GM19397 (cell line): Measurements from ENCODE around the gene FOXP1.

Experiments
- ATAC-seq: cut with Tn5 transposase; IDR thresholded peaks from one replicate; pipeline ENCODE4 v1.9.1; 2021; ENCODE audit warnings: mild to moderate bottlenecking, moderate library complexity; ENCODE audit not compliant: unreplicated experiment

Gene FOXP1

DNA sequence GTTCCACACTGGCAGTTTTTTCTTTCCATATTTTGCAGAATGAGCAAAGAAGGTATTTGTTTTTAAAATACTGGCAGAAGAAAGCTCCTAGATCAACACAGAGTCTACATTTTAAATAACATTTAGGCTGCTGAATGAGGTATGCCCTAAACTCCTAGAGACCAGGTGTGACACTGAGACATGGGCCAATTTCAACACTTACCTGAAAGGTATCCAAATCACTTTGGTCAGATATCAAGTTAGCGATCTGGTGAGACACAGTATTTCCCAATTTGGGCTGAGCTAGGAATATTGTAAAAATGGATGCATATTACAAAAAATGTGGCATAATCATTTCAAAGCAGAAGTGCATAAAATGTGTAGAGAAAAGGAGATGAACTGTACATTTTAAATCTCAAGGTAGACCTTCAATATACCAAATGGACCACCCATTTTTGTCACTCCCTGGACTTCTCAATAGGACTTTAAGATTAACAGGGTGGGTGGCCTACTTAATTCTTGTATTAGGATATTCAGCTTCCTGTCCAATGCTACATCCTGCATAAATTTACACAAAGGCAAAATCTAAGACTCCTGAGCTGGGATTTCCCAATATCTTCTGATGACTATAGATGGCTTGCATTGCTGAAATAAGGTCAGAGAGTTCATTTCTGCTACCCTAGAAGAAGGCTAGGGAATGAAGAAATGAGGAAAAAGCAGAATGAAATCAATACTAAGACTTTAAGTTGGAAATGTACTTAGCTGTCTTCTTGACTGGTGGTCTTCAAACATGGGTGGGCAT lies 487.8 kb downstream of the FOXP1 start:
- no peak for ATAC-seq

DNA sequence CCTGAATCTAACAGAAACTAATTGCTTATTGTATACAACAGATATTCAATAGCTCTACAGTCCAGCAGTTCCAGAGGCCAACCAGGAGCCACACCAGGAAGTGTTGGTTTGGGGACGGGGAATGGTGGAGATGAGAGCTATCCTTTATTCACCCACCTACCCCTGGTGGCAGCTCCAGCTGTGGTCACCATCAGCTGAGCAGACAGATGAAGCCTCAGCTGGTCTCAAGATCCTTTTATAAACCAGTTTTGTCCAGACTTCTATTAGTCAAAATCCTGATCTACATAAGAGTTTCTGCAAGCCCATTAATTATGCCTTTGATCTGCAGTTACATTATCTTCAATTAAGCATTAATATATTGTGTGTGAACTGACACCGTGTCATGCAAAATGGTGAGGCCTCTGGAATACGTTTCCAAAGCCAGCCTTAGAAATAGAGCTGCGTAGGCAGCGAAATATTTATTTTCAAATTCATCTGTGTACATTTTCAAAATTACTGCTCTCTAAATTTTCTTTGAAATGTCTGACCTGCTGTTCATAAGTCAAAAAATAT lies 488.8 kb downstream of the FOXP1 start:
- ATAC-seq, result no peak

DNA sequence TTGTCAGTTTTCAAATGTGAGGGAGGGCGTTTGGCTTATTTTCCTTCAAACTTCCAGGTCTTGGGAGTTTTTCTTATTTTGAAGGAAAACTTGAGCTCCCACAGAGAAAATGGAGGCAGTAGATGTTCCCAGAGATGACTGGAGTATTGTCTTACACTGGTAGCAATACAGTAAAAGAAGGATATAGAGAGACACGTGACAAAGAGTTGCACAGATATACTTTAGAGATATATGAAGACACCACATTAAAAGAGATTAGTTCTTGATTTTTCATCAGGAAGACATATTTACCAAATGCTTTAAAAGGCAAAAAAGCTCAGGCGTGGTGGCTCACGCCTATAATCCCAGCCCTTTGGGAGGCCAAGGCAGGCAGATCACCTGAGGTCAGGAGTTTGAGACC lies 490.9 kb downstream of the FOXP1 start:
- ATAC-seq, result no peak

DNA sequence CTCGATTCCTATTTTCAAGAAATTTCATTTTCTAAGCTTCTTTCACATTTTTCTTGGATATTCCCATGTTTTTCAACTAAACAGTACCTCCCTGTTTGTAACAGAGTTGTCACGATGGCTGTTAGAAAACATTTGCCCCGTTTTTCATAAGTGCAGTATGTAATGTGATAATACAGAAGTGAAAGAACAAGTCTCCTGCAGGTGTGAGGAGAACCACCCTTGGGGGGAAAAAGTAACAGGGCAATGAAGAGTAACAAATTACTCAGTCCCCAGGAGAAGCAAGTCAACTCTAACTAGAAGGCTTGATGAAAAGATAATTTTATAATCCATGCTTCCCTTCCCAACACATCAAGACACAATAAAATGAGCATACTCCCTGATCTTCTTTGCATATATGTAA lies 493.3 kb downstream of the FOXP1 start:
- no peak for ATAC-seq

DNA sequence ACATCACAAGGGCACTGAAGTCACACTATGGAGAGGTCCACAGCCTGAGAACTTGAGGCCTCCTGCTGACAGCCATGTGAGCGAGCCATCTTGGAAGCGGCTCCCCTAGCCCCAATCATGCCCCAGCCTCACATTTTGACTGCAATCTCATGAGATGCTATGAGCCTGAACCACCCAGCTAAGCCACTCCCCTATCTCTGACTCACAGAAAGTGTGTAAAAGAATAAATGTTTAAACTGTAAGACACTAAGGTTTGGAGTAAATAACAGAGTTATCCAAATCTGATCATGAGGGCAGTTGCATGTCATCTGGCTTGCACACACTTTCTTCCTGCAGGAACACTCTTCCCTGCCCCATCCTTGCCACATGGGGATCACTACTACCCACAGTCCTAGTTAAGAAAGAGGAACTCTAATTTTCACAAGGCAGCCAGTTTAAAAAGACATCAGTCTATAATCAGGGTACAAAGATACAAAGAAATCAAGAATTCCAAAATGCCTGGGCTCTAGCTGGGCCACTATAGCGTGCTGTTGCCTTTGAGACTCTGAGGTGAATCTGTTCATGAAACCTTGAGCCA lies 494.2 kb downstream of the FOXP1 start:
- ATAC-seq, result no peak

DNA sequence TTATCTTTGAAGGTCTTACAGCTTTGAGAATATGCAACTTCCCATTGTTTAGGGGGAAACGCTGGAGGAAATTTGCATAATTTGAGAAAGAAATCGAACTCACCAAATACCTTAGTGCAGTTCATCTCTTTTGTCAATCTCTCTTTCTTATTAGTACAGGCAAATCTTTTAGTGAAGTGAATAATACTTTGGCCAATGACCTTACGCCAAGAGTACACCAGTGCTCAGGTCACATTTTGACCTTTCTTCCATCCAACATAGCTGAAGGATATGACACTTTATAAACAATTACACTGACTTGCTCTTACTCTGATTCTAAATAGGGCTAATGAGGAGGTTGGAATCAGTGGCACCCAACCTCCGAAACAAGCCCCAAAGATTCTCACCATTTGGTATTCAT lies 494.8 kb downstream of the FOXP1 start:
- ATAC-seq, result no peak

DNA sequence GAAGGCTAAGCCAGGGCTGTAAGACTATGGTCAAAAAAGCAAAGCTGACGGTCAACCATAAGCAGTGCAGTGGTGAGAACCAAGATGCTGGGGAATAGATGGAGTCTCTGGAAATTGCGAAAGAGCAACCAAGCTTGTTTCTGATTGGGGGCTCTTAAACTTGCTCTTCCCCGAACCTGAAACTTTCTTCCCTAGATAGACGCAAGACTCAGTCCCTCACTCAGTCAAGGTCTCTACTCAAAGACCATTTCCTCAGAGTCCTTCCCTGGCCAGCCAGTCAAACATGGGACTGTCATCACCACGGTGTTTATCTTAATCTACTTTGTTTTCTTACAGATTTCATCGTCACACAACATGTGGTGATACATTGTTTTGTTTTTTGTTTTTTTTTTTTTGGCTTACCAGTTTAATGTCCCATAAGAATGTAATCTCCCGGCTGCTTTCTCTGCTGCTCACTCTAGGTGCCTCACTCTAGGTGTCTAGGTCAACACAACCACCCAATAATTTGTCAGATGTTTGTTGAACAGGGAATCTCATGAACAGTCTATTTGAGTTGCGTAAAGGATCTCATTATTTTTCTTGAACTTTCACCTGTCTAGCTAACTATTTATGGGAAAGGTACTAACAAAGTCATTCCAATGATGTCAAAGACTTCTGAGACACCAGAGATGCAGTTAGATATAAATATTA lies 495.4 kb downstream of the FOXP1 start:
- no peak for ATAC-seq

DNA sequence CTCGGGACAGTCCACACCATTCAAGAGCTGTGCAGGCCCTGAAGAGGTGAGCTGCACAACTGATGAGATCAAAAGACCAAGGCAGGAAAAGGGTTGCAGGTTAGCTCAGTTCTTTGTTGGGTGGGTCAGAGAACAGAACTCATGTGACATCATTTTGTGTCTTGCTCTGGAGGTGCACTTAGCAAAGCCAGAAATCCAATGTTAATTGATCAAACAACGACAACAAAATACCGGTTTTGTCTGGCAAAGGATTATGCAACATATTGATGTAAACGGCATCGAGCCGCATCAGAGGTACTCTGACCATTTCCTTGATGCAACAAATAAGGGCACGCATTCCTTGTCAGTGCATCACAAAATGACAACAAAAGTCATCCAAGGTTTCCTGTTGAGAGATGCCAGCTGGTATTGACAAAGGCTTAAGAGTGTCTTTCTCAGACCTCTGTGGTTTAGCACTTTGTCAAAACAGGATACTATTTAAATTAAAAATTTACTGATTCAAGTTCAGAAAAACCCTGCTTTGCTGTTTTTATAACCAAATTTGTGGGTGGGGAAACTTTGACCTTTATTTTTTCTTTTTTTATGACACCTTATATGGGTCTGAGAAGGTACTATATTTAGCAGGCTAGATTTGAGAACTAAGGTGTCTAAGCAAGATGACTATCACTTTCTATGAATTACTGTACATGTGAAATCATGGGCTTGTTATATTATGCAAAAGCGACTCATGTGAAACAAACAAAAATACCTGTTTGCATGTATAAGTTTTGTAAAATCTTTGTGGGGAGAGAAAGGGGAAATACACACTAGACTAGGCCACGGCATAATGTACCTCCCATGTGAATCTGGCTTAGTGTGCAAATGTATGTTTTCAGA lies 496.1 kb downstream of the FOXP1 start:
- ATAC-seq, result peak; percentile 87

DNA sequence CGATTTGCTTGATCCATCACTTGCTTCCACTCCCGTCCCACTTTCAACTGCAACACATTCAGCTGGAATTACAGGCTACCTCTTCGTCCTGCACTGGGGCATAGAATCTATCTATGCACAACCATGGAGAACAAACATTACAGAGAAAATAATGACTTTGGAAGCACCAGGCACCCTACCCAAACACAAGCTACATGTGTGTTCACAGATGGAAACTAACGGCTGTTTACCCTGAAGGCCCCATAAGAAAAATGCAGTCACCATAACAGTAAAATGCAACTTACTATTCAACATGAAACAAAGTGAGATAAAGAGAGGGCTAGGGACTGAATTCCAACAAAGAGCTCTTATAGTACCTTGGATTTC lies 496.8 kb downstream of the FOXP1 start:
- no peak for ATAC-seq

DNA sequence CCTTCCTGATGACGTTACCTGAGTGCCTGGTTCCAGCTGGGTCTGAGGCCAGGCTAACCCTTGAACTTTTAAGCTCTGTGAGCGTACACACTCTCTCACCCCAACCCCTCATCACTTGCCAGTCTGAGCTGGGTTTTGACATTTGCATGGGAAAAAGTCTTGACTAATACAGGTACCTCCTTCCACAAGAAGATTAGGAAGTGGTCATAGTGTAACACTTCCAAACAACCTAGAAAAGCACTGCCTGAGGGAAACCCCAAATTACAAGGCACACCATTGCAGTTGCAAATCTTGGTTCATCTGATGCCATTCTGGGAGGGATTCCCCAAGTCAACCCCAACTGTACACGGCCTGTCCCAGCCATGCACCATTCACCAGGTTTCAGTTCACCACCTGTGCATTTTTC lies 499.8 kb downstream of the FOXP1 start:
- no peak for ATAC-seq

DNA sequence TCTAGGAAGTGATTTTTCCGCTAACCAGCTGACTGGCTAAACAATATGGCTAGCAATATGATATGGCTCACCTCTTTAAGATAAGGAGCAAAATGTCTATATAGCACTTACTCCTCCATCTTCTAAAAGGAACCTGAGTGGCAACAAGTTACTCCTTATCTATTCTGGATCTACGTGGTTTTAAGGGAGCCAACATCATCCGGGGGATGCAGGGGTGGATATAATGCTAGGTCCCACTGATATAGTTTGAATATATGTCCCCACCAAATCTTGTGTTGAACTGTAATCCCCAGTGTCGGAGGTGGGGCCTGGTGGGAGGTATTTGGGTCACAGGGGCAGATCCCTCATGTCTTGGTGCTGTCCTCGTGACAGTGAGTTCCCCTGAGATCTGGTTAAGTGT lies 500.7 kb downstream of the FOXP1 start:
- ATAC-seq, result no peak

DNA sequence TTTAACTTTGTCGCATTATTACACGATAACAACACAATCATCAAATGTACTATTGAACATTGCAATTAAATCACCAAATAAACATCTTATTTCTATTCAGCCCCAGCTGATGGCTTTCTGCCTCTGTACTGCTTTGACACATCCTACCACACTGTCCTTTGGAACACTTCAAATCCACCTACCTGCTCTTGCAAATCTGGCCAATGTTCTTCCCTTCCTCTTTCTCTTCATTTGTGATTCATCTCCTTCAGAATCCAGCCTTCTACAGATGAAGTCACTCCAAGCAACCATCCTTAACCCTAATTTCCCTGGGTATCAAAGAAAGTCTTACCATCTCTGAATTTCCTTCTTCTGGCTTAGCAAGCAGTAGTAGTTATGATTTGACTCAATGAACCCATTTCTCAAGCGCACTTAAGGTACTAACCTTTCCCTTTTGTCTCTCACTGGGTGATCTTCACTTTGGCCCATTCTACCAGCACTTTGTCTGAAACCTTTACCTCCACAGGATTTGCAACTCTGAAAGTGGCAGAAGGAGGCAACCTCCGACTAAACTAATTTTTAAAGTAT lies 502.9 kb downstream of the FOXP1 start:
- ATAC-seq, result no peak

DNA sequence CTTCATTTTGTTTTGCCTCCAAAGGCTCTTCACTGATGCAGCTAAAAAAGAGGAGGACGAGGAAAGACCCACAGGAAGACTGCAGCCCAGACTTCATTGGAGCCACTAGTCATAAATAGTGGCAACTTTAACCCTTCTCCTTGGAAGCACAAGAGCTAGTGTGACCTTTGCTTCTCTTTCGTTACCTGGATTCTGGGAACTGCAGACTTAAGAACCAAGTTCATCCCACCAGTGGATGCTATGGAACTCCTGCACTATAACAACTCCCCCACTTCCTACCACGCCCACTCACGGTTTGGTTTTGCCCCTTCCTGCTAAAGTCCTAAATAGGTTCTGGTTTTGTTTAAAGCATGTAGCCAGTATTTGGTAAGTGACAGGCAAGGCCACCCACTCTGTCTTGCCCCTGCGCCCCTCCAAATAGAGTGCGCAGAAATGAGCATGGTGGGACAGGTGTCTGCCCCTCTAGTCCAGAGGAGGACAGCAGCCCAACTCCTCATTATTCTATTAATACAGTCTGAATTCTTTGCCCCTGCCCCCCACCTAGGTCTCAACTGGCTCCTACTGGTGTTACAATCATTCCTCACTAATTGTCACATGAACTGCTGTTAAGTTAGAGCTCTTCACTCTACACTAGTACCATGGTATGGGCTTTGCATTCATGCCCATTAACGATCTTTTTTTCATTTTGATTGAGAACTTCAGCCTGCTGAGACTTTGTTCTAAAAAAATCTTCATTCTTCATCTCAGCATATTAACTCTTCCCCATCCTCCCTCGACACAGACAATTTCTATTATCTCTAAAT lies 504.6 kb downstream of the FOXP1 start:
- ATAC-seq, result no peak

DNA sequence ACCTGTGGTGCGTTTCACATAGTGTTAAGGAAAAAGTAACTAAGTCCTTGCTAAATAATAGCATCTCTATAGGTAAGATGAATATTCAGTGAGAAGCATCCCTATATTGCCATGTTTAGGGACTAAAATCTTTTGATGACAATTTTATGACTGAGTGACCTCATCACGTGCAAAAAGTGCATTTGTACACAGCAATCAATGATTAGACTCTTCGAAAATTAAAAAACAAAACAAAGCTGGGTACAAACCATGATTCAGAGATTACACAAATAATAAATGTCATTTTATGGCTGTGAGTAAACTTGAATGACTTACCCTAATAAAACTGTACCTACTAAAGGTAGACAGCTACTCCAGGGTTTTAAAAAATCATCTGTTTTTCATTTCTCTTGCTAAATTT lies 505.3 kb downstream of the FOXP1 start:
- ATAC-seq, result no peak

DNA sequence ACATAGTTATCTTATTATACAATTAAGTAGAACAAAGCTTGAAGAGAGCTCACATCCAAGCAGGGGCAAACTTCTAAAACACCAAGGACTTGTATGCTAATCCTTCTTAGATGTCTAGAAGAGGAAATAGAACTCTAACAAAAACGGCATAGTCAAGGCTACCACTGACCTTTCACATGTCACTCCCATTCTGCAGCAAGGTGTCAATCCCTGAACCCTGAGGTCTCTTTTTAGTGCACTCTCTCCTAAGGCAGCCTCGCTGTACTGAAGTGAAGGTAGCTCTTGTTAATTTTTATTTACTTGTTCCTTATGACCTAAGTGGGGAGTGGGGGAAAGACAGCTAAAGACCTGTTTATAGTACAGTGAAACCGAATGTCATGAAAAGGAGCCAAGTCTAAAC lies 506.5 kb downstream of the FOXP1 start:
- ATAC-seq, result no peak

DNA sequence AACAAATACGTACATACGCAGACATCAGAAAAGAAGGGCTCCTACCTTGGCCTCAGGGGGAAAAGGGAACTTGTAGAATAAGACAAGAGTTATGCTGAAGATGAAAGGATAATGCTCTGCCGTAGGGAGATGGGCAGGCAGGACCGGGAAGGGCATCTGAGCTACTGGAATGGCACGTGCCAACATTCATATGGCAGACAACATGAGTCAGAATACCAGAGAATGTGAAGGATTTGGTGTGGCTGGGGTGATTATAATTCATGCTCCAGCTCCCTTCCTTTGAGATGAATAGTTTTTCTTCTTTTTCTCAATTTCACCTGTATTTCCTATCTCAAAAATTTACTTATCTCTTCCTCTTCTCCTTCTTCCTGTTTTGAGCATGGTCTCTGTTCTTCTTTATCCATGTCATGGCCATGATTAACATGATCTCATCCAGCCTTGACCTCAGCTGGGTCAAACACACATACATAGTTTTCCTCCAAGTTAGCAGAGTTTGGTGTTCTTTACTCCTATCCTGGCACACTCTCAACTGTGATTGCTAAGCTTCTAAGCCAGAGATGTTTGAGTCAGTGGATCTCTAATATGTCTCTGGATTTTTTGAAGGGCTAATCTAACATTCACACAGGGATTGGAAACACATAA lies 507.0 kb downstream of the FOXP1 start:
- no peak for ATAC-seq

DNA sequence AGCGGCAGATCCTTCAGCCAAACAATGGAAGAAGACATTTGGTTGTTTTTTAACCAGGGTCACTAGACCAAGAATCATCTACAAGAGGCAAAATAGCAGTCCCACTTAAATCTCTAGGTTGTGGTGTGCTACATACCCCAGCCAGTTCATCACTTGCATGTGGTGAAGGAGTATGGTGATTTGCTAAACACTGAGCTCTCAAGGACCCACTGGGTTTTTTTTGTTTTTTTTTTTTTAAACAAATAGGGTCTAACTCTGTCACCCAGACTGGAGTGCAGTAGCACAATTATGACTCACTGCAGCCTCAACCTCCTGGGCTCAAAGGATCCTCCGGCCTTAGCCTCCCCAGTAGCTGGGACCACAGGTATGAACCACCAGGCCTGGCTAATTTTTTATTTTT lies 508.0 kb downstream of the FOXP1 start:
- ATAC-seq, result no peak

DNA sequence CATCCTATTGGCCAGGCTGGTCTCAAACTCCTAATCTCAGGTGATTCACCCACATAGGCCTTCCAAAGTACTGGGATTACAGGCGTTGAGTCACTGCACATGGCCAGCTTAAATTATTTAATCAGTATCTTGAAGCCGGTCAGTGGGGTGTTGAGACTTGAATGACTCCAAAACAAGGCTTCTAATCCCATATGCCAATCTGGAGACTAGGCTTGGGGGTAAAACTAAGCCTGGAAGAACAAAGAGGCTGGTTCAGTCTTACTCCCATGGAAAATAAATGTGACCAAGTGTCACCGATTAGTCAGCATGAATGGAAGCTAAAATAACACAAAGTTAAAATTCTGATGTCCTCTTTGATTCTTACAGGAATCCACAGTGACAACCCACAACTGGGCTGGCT lies 509.1 kb downstream of the FOXP1 start:
- ATAC-seq, result no peak

DNA sequence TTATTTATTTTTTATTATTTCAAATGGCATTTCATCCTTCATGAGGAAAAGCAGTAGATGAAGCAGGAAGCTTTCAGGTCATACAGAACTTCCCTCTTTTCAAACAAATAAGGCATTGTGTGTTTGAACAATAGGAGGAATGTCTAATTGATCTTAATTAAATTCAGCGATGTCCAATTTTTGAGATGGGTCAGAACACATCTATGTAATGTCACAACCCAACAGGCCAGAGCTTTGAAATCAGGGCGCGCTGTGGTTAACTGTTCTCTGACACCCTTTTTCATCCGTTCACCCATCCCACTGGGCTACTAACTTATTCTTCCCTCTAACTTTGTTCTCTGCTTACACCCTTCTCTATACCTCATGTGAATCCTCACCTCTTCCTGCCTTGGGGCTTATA lies 510.5 kb downstream of the FOXP1 start:
- ATAC-seq, result no peak
